ENCODE results near the gene NR3C1. TPM values are rescaled to one million over a fixed set of nuclear protein-coding genes. Genes with fewer than 3 reads are reported as not detected.

The NR3C1 gene
- total RNA-seq, 2 donors from 2014 or later: 30.3 to 38.9 TPM

DNA sequence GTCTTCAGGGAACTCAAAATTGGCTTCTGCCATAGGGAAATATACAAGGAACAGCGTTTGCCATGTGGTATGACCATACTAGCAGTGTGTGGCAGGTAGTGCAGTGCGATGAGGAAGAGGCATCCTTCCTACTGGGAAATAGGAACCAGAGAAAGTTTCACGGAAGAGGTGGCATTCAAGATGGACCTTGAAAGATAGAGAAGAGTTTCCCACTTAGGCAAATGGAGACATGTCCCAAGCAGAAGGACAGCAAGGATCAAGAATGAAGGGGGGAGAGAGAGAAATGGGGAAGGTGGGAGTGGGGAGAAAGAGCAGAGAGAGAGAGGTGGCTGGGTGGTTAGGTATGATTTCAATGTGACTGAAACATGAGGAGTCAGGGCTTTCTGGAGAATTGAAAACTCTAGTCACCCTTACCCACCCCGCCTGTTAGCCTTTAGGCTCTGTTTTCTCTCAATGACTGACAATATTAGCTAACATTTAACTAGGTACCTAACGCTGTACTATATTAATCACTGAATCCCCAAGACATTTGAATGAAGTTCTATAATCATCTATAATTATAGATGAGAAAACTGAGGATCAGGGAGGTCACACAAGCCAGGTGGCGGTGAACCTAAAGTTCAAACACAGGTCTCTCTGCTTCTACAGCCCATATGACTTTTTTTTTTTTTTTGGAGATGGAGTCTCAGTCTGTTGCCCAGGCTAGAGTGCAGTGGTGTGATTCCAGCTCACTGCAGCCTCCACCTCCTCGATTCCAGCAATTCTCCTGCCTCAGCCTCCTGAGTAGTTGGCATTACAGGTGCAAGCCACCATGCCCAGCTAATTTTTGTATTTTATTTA is 171.3 kb downstream of the NR3C1 start:
- Histone ChIP-seq H3K27me3 (no peaks in the 10 kb centered on the region), H3K4me1 (peaks cover 0 to 16% of the 10 kb centered on the region in 2 donors), H3K27ac (no peak overlapping the region), H3K9me3 (no peaks in the 10 kb centered on the region), H3K4me3 (no peak overlapping the region), H3K36me3 (no peaks in the 10 kb centered on the region)
- TF ChIP-seq CTCF (IDR thresholded peaks at IDR 0.05): no peak
- DNase-seq (ENCODE audit: low spot score): no peak

DNA sequence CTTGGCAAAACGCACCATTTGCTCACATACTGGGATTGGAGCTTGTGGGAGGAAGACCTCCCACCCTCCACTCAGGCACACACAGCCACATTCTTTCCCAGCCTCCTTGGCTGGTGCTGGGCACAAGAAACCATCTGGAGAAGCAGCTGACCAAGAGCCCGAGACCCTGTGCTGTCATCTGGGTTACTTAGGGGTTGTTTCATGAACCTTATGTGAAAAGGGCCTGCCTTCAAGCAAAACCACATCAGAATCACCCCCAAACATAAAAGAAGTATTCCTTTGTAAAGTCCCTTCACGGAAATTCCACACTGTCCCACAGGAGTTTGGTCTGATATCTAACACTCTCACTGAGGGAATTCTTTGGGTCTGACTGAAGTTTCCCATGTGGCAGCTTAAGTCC is 172.1 kb downstream of the NR3C1 start:
- no peak for DNase-seq (ENCODE audit: low spot score)
- no peaks in the 10 kb centered on the region for H3K36me3 ChIP-seq
- H3K27ac ChIP-seq: no peak overlapping the region
- no peaks in the 10 kb centered on the region for H3K9me3 ChIP-seq
- no peak for TF ChIP-seq CTCF (IDR thresholded peaks at IDR 0.05)
- peaks cover 0 to 20% of the 10 kb centered on the region in 2 donors for H3K4me1 ChIP-seq
- H3K27me3 ChIP-seq: no peaks in the 10 kb centered on the region
- H3K4me3 ChIP-seq: no peak overlapping the region

DNA sequence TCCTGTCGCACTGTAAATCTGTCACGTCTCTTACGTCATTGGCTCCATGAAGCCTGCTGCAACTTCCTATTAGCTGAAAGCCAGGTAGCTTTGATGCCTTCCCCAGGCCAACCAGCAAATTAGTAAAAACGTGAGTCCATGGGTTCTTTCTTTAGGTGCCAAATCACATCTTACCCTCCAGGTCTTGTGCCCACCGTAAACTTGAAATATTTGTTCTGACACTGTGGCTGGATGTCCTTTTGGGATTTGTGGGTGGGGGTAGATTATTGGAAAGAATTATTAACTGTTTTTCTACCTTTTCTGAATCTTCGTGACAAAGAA is 172.8 kb downstream of the NR3C1 start:
- no peaks in the 10 kb centered on the region for H3K36me3 ChIP-seq
- no peak overlapping the region for H3K27ac ChIP-seq
- H3K4me3 ChIP-seq: no peak overlapping the region
- no peak for TF ChIP-seq CTCF (IDR thresholded peaks at IDR 0.05)
- H3K9me3 ChIP-seq: no peaks in the 10 kb centered on the region
- no peak for DNase-seq (ENCODE audit: low spot score)
- peaks cover 0 to 20% of the 10 kb centered on the region in 2 donors for H3K4me1 ChIP-seq
- H3K27me3 ChIP-seq: no peaks in the 10 kb centered on the region

DNA sequence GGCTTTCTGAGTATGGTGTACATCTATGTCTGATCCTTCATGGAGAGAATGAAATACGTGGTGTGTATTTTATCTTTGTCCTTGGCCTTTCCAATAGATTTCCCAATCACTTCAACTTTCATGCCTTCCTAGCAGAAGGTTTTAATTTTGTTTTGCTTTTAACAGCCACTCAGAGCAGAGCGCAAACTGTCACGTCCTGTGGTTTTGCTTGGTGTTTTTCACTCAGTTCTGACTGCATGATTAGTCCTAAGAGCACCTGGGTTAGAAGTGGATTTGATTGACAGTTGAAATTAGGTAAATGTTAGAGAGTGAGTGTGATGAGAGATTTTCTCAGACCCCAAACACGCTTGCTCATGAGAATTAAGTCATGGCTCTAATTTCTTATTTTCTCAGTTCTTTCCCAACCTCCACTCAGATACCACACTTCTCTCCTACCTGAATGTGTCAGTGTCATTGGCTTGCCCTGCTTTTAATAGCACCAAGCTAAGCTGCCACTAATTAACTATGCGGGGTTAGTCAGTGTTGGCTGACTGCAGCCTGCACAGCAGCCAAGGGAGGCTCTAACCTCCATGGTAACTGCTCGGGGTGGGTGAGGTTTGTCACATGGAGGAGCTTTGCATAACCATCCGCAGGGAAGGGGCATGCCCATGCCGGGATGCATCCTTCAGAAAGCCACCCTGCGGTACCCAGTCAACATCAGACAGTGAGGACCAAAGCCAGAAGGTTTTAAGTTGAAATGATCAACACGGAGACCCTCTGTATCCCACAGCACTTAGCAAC is 173.4 kb downstream of the NR3C1 start:
- no peaks in the 10 kb centered on the region for H3K27me3 ChIP-seq
- DNase-seq (ENCODE audit: low spot score): no peak
- no peak overlapping the region for H3K27ac ChIP-seq
- H3K4me1 ChIP-seq: peaks cover 0 to 20% of the 10 kb centered on the region in 2 donors
- no peaks in the 10 kb centered on the region for H3K36me3 ChIP-seq
- no peak for TF ChIP-seq CTCF (IDR thresholded peaks at IDR 0.05)
- H3K4me3 ChIP-seq: no peak overlapping the region
- no peaks in the 10 kb centered on the region for H3K9me3 ChIP-seq

DNA sequence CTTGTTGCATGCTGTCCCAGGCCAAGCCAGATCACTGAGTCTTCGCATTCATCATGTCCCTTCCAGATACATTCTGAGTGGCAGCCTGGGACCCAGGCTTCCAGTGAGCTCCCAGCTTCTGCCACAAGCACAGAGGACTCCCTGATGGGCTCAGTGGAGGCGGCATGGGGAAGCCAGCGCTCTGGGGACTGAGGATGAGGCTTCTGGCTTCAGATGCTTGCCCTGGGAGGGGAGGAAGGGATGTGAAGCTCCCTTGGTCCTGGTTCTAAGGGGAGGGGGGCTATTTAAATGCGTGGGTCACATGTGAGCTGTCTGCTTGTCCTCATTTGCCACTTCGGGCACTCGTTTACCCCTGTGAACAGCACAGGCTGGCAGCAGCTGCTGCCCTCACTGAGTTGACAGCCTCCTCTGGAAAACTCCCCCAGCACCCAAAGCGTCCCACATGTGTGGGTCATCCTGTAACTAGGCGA is 174.0 kb downstream of the NR3C1 start:
- Histone ChIP-seq H3K27me3 (no peaks in the 10 kb centered on the region), H3K4me3 (no peak overlapping the region), H3K9me3 (no peaks in the 10 kb centered on the region), H3K36me3 (no peaks in the 10 kb centered on the region), H3K27ac (no peak overlapping the region), H3K4me1 (peaks cover 0 to 20% of the 10 kb centered on the region in 2 donors)
- TF ChIP-seq CTCF (IDR thresholded peaks at IDR 0.05): no peak
- no peak for DNase-seq (ENCODE audit: low spot score)
